Endothelial cell of umbilical vein (primary cell): ENCODE measurements around the gene TCHP. TPM values are rescaled to one million over a fixed set of nuclear protein-coding genes. Genes with fewer than 3 reads are reported as not detected.

ENCODE experiments used
- BruUV-seq: library from RNA; stranded (reverse); fragments of 400-500 nt; replicated peaks from 2 replicates; lab custom pipeline; 2021; lab: Mats Ljungman, UMichigan
- CTCF ChIA-PET: fragments of 300-600, 350-600 bp; sonication (Branson Sonifier 250); formaldehyde crosslinking; loops from one replicate; lab custom pipeline; 2021; ENCODE audit warnings: antibody characterized with exemption, inconsistent platforms; lab: Charles Lee
- POLR2A ChIA-PET: fragments of 300-600, 350-600 bp; sonication (Branson Sonifier 250); formaldehyde crosslinking; loops from one replicate; lab custom pipeline; 2021; ENCODE audit warnings: antibody characterized with exemption, inconsistent platforms; lab: Charles Lee
- DNase-seq: peaks from one replicate; pipeline ENCODE4 v3.0.0-alpha.2; 2011; ENCODE audit warnings: low read depth, low spot score
- FAIRE-seq: peaks from 2 replicates; lab custom pipeline; 2011; peaks lifted over from hg19 to GRCh38; lab: Jason Lieb, UNC
- H2AFZ ChIP-seq: 2 replicates; pipeline ENCODE4 v1.6.0; 2012; ENCODE audit warnings: low read depth, low read length, control low read depth, inconsistent platforms
- H3K27ac ChIP-seq: 2 replicates; pipeline ENCODE4 v1.5.1; 2011; ENCODE audit warnings: low read depth, mild to moderate bottlenecking, control low read depth, low read length, moderate library complexity; ENCODE audit not compliant: insufficient read depth
- H3K27me3 ChIP-seq, 2 experiments: 2 replicates each; pipeline versions ENCODE4 v1.6.0 to v1.6.1; 2011; ENCODE audit warnings: low read length in 2 of 2, mixed read lengths in 1 of 2; ENCODE audit not compliant: control insufficient read depth in 2 of 2, insufficient read depth in 2 of 2
- H3K36me3 ChIP-seq, 2 experiments: 2 replicates in 1 of 2; 3 replicates in 1 of 2; pipeline ENCODE4 v1.5.1; 2011; ENCODE audit warnings: low read length in 2 of 2, mild to moderate bottlenecking in 1 of 2, moderate library complexity in 1 of 2; ENCODE audit not compliant: control insufficient read depth in 2 of 2, insufficient read depth in 2 of 2; ENCODE audit errors: extremely low read depth in 1 of 2
- H3K4me1 ChIP-seq: 3 replicates; pipeline ENCODE4 v1.5.1; 2011; ENCODE audit warnings: mild to moderate bottlenecking, low read length; ENCODE audit not compliant: control insufficient read depth, insufficient read depth; ENCODE audit errors: extremely low read depth
- H3K4me2 ChIP-seq: 2 replicates; pipeline ENCODE4 v1.6.1; 2011; ENCODE audit warnings: low read length, control low read depth, mixed read lengths; ENCODE audit not compliant: insufficient read depth
- H3K4me3 ChIP-seq, 3 experiments: fragments of 200-600 bp in 1 of 3; sonication (generic), shearing (Covaris generic) in 1 of 3; replicated peaks in 1 of 3; 2 replicates each; pipeline ENCODE4 v1.5.1; 2011 to 2016; ENCODE audit warnings: control low read depth in 3 of 3, low read length in 3 of 3, mild to moderate bottlenecking in 2 of 3, inconsistent platforms in 1 of 3, low read depth in 1 of 3, moderate library complexity in 1 of 3; ENCODE audit not compliant: insufficient read depth in 1 of 3
- H3K79me2 ChIP-seq: 2 replicates; pipeline ENCODE4 v1.6.0; 2012; ENCODE audit warnings: low read length, inconsistent platforms; ENCODE audit not compliant: control insufficient read depth, insufficient read depth
- H3K9ac ChIP-seq: replicated peaks from 2 replicates; pipeline ENCODE3; 2011; ENCODE audit warnings: low read length, control low read depth; ENCODE audit not compliant: insufficient read depth; ENCODE audit errors: extremely low read depth
- H3K9me1 ChIP-seq: replicated peaks from 3 replicates; pipeline ENCODE4 v1.6.0; 2011; ENCODE audit warnings: mild to moderate bottlenecking, low read length; ENCODE audit not compliant: control insufficient read depth, insufficient read depth; ENCODE audit errors: extremely low read depth
- H3K9me3 ChIP-seq: replicated peaks from 2 replicates; pipeline ENCODE4 v1.5.1; 2012; ENCODE audit warnings: low read length, inconsistent platforms; ENCODE audit not compliant: control insufficient read depth, insufficient read depth
- H4K20me1 ChIP-seq: replicated peaks from 2 replicates; pipeline ENCODE3; 2011; ENCODE audit warnings: mild to moderate bottlenecking, low read length; ENCODE audit not compliant: control insufficient read depth, insufficient read depth; ENCODE audit errors: extremely low read depth
- EZH2 ChIP-seq: IDR thresholded peaks from 2 replicates; pipeline ENCODE4 v1.6.1; 2012; ENCODE audit warnings: borderline replicate concordance, low read depth, mild to moderate bottlenecking, moderate library complexity, low read length, inconsistent platforms; ENCODE audit not compliant: severe bottlenecking
- FOS ChIP-seq: IDR thresholded peaks from 2 replicates; pipeline ENCODE4 v1.6.1; 2011; ENCODE audit warnings: mild to moderate bottlenecking, low read length, moderate library complexity, borderline replicate concordance; ENCODE audit not compliant: insufficient read depth
- GATA2 ChIP-seq: IDR thresholded peaks from 2 replicates; pipeline ENCODE4 v1.7.0; 2011; ENCODE audit warnings: low read depth, mild to moderate bottlenecking, moderate library complexity, mixed read lengths, low read length; ENCODE audit not compliant: insufficient read length, insufficient read depth
- JUN ChIP-seq: IDR thresholded peaks from 2 replicates; pipeline ENCODE4 v1.6.1; 2011; ENCODE audit warnings: borderline replicate concordance, low read depth; ENCODE audit not compliant: insufficient read length, insufficient read depth
- MAX ChIP-seq: IDR thresholded peaks from 2 replicates; pipeline ENCODE4 v1.6.1; 2011; ENCODE audit not compliant: insufficient read depth, insufficient read length
- MYC ChIP-seq: IDR thresholded peaks from one replicate; pipeline ENCODE4 v1.6.1; 2011; ENCODE audit warnings: mild to moderate bottlenecking, low read depth, low read length
- POLR2A ChIP-seq: IDR thresholded peaks from 2 replicates; pipeline ENCODE4 v1.6.1; 2012; ENCODE audit warnings: low read depth, mild to moderate bottlenecking, control low read depth, low read length
- POLR2AphosphoS5 ChIP-seq: IDR thresholded peaks from 2 replicates; pipeline ENCODE4 v1.6.1; 2012; ENCODE audit warnings: low read depth, mild to moderate bottlenecking, control low read depth, low read length, moderate library complexity; ENCODE audit not compliant: insufficient read depth
- dilution Hi-C: fragments of 300-500 bp; cut with MboI; formaldehyde crosslinking; loops from one replicate; pipeline ENCODE4 v1.15.0; 2019; ENCODE audit warnings: low sequenced_read_pairs; ENCODE audit not compliant: extremely low pct_ligation_motif_present
- intact Hi-C: fragments of 100-400 bp; cut with micrococcal nuclease; formaldehyde crosslinking; loops from one replicate; pipeline ENCODE4 v1.10.0; 2022
- polyA plus RNA-seq, 4 experiments: library from polyadenylated mRNA; depleted of rRNA in 3 of 4; stranded (reverse) in 3 of 4; unstranded in 1 of 4; fragments of >200 nt; gene quantifications; 2 replicates each; pipeline versions ENCODE4 v1.2.1 to v1.2.3, GENCODE V29; 2011 to 2012; ENCODE audit warnings: missing spikeins in 1 of 4
- total RNA-seq: library from RNA; stranded (reverse); gene quantifications from 2 replicates; pipeline ENCODE4 v1.2.3, GENCODE V29; 2021
- TF ChIP-seq, protein P1 (sequence below), 2 donors: IDR thresholded peaks; 1 replicate in 1 of 2; 2 replicates in 1 of 2; pipeline ENCODE4 v1.5.1; 2011; ENCODE audit warnings: low read length in 2 of 2, mild to moderate bottlenecking in 2 of 2, moderate library complexity in 2 of 2, control low read depth in 1 of 2, inconsistent platforms in 1 of 2, low read depth in 1 of 2; ENCODE audit not compliant: insufficient read depth in 1 of 2; ENCODE audit errors: extremely low read depth in 1 of 2

TCHP gene
- total and polyA plus RNA-seq, 2 donors (not counting 3 experiments of a cell fraction or from before 2014, with no cell fraction given), result 12.9 to 24.3 TPM

DNA sequence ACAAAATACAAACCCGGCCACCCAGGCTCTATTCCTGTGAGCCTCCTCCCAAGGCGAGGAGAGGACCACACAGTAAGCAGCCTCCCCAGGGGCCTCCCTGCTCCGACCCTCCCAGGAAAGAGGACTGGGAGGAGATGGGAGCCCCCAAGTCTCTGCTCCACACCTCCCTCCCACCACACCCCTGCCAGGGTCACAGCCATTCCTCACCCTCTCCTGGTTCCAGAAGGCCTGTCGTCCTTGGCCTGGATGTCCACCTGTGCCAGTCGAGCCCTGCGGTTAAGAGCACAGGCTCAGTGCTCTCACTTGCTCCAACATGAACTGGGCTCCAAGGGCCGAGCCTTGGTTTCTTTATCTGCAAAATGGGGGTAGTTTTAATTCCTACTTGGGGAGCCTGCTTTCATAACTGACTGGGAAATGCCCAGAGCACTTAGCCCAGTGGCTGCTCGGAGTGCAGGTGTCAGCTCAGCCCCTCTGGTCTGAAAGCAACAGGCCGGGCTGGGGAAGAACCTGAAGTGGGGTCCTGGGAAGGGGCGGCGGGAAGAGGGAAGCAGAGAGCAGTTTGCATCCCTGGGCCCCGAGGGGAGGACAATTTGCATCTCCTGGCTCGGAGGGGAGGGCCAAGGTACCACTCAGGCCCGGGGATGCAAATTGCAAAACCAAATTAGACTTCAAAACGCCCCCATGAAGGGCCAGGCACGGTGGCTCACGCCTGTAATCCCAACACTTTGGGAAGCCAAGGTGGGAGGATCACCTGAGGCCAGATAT is 23.6 kb downstream of the TCHP start:
- BruUV-seq, result no TSS peak
- Histone ChIP-seq H4K20me1 (no peaks in the 10 kb centered on the region), H2AFZ (no peak overlapping the region), H3K27me3 (no peaks in the 10 kb centered on the region), H3K9me3 (no peaks in the 10 kb centered on the region), H3K4me1 (no peaks in the 10 kb centered on the region), H3K36me3 (peaks cover 0 to 3% of the 10 kb centered on the region in 2 experiments), H3K27ac (no peak overlapping the region), H3K4me2 (no peak overlapping the region), H3K9me1 (no peaks in the 10 kb centered on the region), H3K4me3 (no peak overlapping the region), H3K9ac (no peak overlapping the region), H3K79me2 (no peaks in the 10 kb centered on the region)
- no peak for FAIRE-seq
- TF ChIP-seq FOS (no peak), POLR2A (no peak)
- ChIA-PET POLR2A (no interaction called here), CTCF (interaction anchor here (2.4 kb wide), 1 partner anchor 71 kb away, joined by 15 read pairs; no protein-coding TSS in a partner anchor)
- DNase-seq, result no peak
- dilution Hi-C loops (no loop called here), intact Hi-C loops (no loop called here)

DNA sequence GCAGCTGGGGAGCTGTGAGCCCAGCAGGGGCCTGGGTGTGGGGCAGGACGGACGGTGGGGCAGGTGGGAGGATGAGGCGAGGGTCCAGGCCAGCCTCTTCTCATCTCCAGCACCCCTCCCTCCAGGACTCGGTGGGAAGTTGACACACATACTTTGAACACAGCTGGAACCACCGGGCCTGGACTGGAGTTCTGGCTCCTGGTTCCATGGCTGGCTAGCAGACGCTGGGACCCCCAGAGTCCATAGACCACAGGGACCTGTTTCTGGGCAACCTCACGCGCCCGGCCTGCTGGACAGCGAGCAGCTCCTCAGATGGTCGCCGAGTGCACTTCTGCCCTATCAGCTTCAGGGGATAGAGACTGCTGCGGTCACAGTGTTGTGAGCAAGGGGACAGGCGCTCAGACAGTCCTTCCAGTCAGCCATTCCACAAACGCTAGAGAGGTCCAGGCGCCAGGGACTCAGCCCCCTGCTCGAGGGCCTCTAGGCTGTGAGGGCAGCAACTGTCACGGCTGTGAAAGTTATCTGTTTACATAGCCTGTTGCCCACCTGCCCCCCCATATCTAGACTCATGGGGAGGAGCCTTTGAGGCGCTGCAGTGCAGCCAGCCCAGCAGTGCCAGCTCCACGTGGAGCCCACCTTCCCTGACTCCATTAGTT is 25.2 kb downstream of the TCHP start:
- no peaks in the 10 kb centered on the region for H3K9me1 ChIP-seq
- H2AFZ ChIP-seq, result no peak overlapping the region
- ChIA-PET POLR2A (no interaction called here), CTCF (interaction anchor here (0.8 to 9.7 kb wide), 2 partner anchors 47 to 74 kb away, joined by 3 to 147 read pairs; no protein-coding TSS in a partner anchor)
- no peaks in the 10 kb centered on the region for H4K20me1 ChIP-seq
- no peaks in the 10 kb centered on the region for H3K27me3 ChIP-seq
- intact Hi-C loops (no loop called here), dilution Hi-C loops (no loop called here)
- peaks cover 0 to 5% of the 10 kb centered on the region in 2 experiments for H3K36me3 ChIP-seq
- TF ChIP-seq MYC, result no peak
- TF ChIP-seq POLR2A, result no peak
- no peak for TF ChIP-seq FOS
- TF ChIP-seq POLR2AphosphoS5, result no peak
- no peak for TF ChIP-seq JUN
- TF ChIP-seq EZH2, result no peak
- TF ChIP-seq, protein P1, sequence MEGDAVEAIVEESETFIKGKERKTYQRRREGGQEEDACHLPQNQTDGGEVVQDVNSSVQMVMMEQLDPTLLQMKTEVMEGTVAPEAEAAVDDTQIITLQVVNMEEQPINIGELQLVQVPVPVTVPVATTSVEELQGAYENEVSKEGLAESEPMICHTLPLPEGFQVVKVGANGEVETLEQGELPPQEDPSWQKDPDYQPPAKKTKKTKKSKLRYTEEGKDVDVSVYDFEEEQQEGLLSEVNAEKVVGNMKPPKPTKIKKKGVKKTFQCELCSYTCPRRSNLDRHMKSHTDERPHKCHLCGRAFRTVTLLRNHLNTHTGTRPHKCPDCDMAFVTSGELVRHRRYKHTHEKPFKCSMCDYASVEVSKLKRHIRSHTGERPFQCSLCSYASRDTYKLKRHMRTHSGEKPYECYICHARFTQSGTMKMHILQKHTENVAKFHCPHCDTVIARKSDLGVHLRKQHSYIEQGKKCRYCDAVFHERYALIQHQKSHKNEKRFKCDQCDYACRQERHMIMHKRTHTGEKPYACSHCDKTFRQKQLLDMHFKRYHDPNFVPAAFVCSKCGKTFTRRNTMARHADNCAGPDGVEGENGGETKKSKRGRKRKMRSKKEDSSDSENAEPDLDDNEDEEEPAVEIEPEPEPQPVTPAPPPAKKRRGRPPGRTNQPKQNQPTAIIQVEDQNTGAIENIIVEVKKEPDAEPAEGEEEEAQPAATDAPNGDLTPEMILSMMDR (IDR thresholded peaks at IDR 0.05; ENCODE audit: extremely low read depth in 1 of 2, insufficient read depth in 1 of 2, low read depth in 1 of 2, low read length in 2 of 2), result no peak
- no peak for TF ChIP-seq MAX
- TF ChIP-seq GATA2, result no peak
- no peaks in the 10 kb centered on the region for H3K4me1 ChIP-seq
- no peak for DNase-seq
- no peak overlapping the region for H3K9ac ChIP-seq
- no peak overlapping the region for H3K4me3 ChIP-seq
- BruUV-seq, result no TSS peak
- H3K27ac ChIP-seq, result no peak overlapping the region
- no peaks in the 10 kb centered on the region for H3K9me3 ChIP-seq
- no peak for FAIRE-seq
- no peak overlapping the region for H3K4me2 ChIP-seq
- no peaks in the 10 kb centered on the region for H3K79me2 ChIP-seq
